OCI-LY1 (cell line): ENCODE data around the gene PTPRG.

Experiments used
- H2AFZ ChIP-seq: fragments of 200-600 bp; sonication (generic), shearing (Covaris generic); 2 replicates; pipeline ENCODE4 v1.6.0; 2014; ENCODE audit warnings: antibody characterized with exemption, mild to moderate bottlenecking, low read length
- H3F3A ChIP-seq: fragments of 200-600 bp; sonication (generic), shearing (Covaris generic); 2 replicates; pipeline ENCODE4 v1.6.0; 2014; ENCODE audit warnings: mild to moderate bottlenecking, antibody characterized with exemption, low read length, moderate library complexity; ENCODE audit not compliant: insufficient read depth
- H3K27ac ChIP-seq: fragments of 200-600 bp; sonication (generic); 2 replicates; pipeline ENCODE4 v1.5.1; 2014; ENCODE audit warnings: low read length, mixed run types, mild to moderate bottlenecking, low read depth; ENCODE audit not compliant: poor library complexity, severe bottlenecking
- H3K27me3 ChIP-seq: fragments of 200-600 bp; sonication (generic); 2 replicates; pipeline ENCODE4 v1.6.0; 2014; ENCODE audit warnings: antibody characterized with exemption, mild to moderate bottlenecking, low read length, moderate library complexity; ENCODE audit not compliant: insufficient read depth
- H3K36me3 ChIP-seq: fragments of 200-600 bp; sonication (generic); 2 replicates; pipeline ENCODE4 v1.6.1; 2014; ENCODE audit warnings: mild to moderate bottlenecking, antibody characterized with exemption, low read length, moderate library complexity, mixed read lengths; ENCODE audit not compliant: insufficient read depth
- H3K4me1 ChIP-seq: fragments of 200-600 bp; sonication (generic); 2 replicates; pipeline ENCODE4 v1.5.1; 2014; ENCODE audit warnings: mild to moderate bottlenecking, low read length, moderate library complexity; ENCODE audit not compliant: insufficient read depth, severe bottlenecking
- H3K4me2 ChIP-seq: fragments of 200-600 bp; sonication (generic), shearing (Covaris generic); 2 replicates; pipeline ENCODE4 v1.6.1; 2014; ENCODE audit warnings: low read length
- H3K4me3 ChIP-seq: fragments of 200-600 bp; sonication (generic); 2 replicates; pipeline ENCODE4 v1.5.1; 2014; ENCODE audit warnings: low read length, low read depth, mild to moderate bottlenecking, mixed read lengths; ENCODE audit not compliant: poor library complexity, severe bottlenecking
- H3K79me2 ChIP-seq: fragments of 200-600 bp; shearing (Covaris generic); 2 replicates; pipeline ENCODE4 v1.6.1; 2016; ENCODE audit warnings: mixed run types, low read length, mixed read lengths; ENCODE audit not compliant: insufficient read depth
- H3K9ac ChIP-seq: fragments of 200-600 bp; sonication (generic), shearing (Covaris generic); 2 replicates; pipeline ENCODE4 v1.6.1; 2014; ENCODE audit warnings: mild to moderate bottlenecking, low read length, mixed read lengths
- H3K9me2 ChIP-seq: fragments of 200-600 bp; sonication (generic), shearing (Covaris generic); 2 replicates; pipeline ENCODE4 v1.6.1; 2014; ENCODE audit warnings: low read depth, mild to moderate bottlenecking, low read length, mixed read lengths
- H3K9me3 ChIP-seq: fragments of 200-600 bp; shearing (Covaris generic); 2 replicates; pipeline ENCODE4 v1.6.1; 2014; ENCODE audit warnings: low read length, mixed read lengths
- H4K20me1 ChIP-seq: fragments of 200-600 bp; sonication (generic), shearing (Covaris generic); 2 replicates; pipeline ENCODE4 v1.6.0; 2016; ENCODE audit warnings: mild to moderate bottlenecking, low read length; ENCODE audit not compliant: insufficient read depth
- CTCF ChIP-seq: fragments of 200-600 bp; sonication (generic), shearing (Covaris generic); IDR thresholded peaks from 2 replicates; pipeline ENCODE4 v1.5.1; 2017; ENCODE audit warnings: mild to moderate bottlenecking, antibody characterized with exemption, low read length, moderate library complexity, mixed read lengths
- EZH2 ChIP-seq: fragments of 200-600 bp; sonication (generic), shearing (Covaris generic); IDR thresholded peaks from 2 replicates; pipeline ENCODE4 v1.8.0; 2017; ENCODE audit warnings: borderline replicate concordance, mixed run types, mild to moderate bottlenecking, antibody characterized with exemption, low read length, moderate library complexity, mixed read lengths

Gene PTPRG

GRCh38 chr3:62178032-62178431 lies 616.7 kb downstream of the PTPRG start:
- TF ChIP-seq EZH2 = no peak
- no peak for TF ChIP-seq CTCF
- Histone ChIP-seq H3K4me2 (no peak overlapping the region), H3K4me3 (no peak overlapping the region), H3K27me3 (no peaks in the 10 kb centered on the region), H3K27ac (no peak overlapping the region), H3K36me3 (no peaks in the 10 kb centered on the region), H2AFZ (no peak overlapping the region), H3K9me3 (no peaks in the 10 kb centered on the region), H3K9ac (no peak overlapping the region), H3K79me2 (no peaks in the 10 kb centered on the region), H3K9me2 (no peaks in the 10 kb centered on the region), H3K4me1 (no peaks in the 10 kb centered on the region), H3F3A (no peaks in the 10 kb centered on the region), H4K20me1 (no peaks in the 10 kb centered on the region)

GRCh38 chr3:62178739-62179600 lies 617.6 kb downstream of the PTPRG start:
- Histone ChIP-seq H3K9ac (no peak overlapping the region), H3F3A (no peaks in the 10 kb centered on the region), H3K27me3 (no peaks in the 10 kb centered on the region), H3K4me2 (no peak overlapping the region), H3K36me3 (no peaks in the 10 kb centered on the region), H3K9me2 (no peaks in the 10 kb centered on the region), H3K4me3 (no peak overlapping the region), H3K79me2 (no peaks in the 10 kb centered on the region), H3K27ac (no peak overlapping the region), H4K20me1 (no peaks in the 10 kb centered on the region), H3K9me3 (no peaks in the 10 kb centered on the region), H3K4me1 (no peaks in the 10 kb centered on the region), H2AFZ (no peak overlapping the region)
- no peak for TF ChIP-seq CTCF
- no peak for TF ChIP-seq EZH2

GRCh38 chr3:62180514-62180913 lies 619.1 kb downstream of the PTPRG start:
- no peaks in the 10 kb centered on the region for H3K9me2 ChIP-seq
- H3K4me2 ChIP-seq = no peak overlapping the region
- no peaks in the 10 kb centered on the region for H3F3A ChIP-seq
- TF ChIP-seq CTCF (no peak), EZH2 (no peak)
- no peaks in the 10 kb centered on the region for H3K36me3 ChIP-seq
- H3K4me1 ChIP-seq = no peaks in the 10 kb centered on the region
- no peaks in the 10 kb centered on the region for H3K9me3 ChIP-seq
- no peaks in the 10 kb centered on the region for H3K27me3 ChIP-seq
- no peaks in the 10 kb centered on the region for H3K79me2 ChIP-seq
- no peaks in the 10 kb centered on the region for H4K20me1 ChIP-seq
- H2AFZ ChIP-seq = no peak overlapping the region
- no peak overlapping the region for H3K9ac ChIP-seq
- no peak overlapping the region for H3K27ac ChIP-seq
- no peak overlapping the region for H3K4me3 ChIP-seq
